Measurements from ENCODE around the gene PRSS36.
A peak's percentile ranks its signal among the peaks of the same experiment; 100 is the strongest.
"Not testable (repeated sequence)": the region's sequence is repeated elsewhere in the genome, so short reads cannot be mapped to it uniquely, and the experiment has no call there.

PRSS36 gene

DNA sequence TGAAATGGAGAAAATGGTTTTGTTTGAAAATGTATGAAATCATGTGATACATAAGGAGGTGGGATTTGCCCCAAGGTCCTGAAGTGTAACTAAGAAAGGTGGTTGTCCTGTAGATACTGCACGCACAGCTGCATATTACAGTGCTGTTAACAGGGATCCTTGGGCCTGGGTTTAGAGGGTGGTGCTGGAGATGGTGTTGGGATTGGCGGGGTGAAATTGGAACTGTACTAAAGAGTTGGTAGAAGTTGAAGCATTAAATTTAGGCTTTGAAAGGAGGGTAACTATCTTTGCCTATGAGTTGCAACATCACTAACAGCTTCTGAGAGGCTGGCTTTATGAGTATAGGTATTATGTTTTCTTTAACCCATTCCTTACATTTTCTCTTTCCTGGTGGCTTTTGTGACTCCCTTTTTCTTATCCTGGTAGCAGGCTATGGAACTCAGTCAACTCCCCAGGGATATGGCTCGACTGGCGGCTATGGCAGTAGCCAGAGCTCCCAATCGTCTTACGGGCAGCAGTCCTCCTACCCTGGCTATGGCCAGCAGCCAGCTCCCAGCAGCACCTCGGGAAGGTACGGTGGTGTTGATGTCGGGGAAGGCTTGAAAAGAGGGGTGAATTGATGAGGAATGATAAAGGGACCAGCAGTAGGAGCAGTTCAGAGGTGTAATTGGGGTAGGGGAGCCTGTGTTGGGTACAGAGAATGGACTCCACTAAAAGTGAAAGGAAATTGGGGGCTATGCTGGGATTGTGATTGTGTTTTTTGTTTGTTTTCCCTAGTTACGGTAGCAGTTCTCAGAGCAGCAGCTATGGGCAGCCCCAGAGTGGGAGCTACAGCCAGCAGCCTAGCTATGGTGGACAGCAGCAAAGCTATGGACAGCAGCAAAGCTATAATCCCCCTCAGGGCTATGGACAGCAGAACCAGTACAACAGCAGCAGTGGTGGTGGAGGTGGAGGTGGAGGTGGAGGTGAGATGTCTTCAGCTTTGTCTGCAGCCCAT, 33.9 kb upstream of the PRSS36 start:
- no peak for DNase-seq

DNA sequence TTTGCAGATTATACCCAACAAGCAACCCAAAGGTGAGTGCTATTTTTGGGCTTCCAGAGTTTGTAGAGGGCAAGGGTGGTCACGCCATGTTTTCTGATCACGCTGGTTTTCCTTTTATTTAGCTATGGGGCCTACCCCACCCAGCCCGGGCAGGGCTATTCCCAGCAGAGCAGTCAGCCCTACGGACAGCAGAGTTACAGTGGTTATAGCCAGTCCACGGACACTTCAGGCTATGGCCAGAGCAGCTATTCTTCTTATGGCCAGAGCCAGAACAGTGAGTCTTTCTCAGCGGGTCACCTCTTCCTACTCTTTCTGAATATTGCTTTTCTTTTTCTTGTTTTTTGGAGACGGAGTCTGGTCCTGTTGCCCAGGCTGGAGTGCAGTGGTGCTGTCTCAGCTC, 32.5 kb upstream of the PRSS36 start:
- DNase-seq: no peak

DNA sequence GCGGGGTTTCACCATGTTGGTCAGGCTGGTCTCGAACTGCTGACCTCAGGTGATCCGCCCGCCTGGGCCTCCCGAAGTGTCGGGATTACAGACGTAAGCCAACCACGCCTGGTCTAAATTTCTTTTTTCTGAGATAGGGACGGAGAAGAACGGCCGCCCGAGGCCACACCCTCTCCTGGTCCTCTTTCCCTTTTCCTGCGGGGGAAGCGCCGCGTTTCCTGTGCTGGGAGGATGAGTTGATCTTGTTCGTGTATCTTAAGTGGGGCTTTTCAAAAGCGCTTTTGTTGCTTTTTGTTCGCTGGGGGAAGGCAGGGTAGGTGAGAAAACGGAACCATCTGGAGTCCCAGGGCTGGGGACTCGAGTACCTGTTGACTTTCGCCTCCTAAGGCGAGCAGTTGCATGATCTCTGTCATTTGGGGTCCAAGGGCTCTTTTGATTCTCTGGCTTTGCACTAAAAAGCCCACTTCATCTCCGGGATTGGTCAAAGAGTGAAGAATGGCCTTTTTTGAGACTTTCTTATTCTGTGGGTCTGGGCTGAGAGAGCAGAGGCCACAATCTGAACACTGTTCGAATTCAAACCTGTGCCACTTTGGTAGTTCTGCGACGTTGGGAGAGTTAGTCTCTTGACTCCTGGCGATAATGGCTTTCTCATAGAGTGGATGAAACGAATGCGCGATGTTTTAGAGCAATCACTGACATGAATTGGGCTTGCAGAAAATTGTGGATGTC, 31.4 kb upstream of the PRSS36 start:
- DNase-seq: no peak

DNA sequence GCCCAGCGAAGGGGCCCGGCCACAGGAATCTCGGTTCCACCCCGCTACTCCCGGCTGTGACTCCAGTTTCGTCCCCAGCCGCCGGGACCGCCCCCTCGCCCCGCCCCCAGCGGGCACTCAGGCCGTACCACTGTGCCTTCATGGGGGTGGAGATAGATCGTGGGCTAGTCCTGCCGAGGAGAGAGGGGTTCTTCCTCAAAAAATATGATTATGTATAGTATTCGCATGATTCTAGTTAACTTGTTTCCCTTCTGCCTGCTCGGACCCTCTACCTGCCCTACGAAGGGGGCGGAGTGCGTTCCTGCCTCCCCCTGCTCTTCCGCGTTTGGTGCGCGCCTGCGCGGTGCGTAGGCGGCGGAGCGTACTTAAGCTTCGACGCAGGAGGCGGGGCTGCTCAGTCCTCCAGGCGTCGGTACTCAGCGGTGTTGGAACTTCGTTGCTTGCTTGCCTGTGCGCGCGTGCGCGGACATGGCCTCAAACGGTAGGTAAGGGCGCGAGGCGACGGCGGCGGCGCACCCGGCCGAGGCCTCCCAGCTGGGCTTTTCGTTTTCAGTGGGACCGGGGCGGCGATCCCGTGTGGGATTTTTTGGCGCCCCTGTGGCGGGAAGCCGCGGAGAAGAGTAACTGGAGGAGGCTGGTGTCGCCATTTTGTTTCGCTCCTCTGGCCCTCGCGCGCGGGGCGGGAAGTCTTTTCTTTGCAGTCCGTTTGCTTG, 30.0 kb upstream of the PRSS36 start, which contains the start of gene FUS:
FUS (plus strand) TSS at position 393 of the 713 bp plus-strand sequence; CDS start at position 469, 76 bp downstream.
- DNase-seq: peak; percentile 71 to 77

DNA sequence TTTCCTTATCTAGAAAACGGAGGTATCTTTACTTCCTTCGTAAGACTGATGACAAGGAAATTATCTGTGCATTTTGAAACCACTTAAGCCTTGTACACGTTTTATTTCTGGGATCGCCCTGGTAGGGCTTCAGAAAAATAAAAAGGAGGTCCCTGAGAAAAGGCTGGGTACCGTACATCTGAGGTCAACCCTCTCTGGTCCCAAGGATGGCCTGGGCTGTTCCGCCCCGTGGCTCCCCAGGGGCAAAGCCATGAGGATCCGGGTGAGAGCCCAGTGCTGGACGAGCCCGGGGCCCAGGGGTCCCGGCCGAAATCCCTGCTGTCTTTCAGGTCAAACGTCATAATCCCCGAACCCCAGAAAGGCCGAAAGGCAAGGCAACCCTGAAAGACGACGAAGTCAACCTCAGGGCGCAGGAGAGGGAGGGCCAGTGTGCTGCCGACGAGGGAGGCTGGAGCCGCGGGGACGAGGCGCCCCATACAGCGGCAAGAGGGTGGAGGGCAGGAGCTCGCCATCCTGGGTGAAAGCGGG, 29.4 kb upstream of the PRSS36 start:
- no peak for DNase-seq

DNA sequence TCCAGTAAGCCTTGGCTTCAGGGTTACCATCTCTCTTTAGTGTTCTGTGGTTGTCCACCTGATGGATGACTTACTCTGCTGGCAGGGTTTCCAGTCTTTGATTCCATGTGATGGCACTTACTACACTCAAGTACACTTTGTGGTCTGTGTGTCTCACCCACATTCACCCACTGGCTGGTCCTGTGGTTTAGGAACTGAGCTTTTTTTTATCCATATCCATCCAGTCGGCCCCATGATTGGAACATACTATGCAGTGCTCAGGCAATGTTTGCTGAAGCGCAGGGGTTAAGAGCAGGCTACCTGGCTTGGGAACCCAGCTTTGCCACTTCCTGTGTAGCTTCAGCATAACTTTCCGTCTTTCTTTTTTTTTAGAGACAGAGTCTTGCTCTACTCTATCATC, 27.3 kb upstream of the PRSS36 start:
- DNase-seq: peak; percentile 6 to 34

DNA sequence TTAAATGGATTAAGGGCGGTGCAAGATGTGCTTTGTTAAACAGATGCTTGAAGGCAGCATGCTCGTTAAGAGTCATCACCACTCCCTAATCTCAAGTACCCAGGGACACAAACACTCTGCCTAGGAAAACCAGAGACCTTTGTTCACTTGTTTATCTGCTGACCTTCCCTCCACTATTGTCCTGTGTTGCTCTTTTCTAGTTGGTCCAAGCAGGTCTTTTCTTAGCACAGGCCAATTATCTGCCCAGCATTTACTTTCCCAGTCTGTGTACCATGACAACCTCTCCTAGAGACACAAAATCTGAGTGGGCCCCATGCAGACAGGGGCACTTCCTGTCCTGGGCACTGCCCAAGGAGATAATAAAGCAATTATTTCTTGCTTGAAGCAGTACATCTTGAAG, 20.2 kb upstream of the PRSS36 start:
- DNase-seq: not testable (repeated sequence)

DNA sequence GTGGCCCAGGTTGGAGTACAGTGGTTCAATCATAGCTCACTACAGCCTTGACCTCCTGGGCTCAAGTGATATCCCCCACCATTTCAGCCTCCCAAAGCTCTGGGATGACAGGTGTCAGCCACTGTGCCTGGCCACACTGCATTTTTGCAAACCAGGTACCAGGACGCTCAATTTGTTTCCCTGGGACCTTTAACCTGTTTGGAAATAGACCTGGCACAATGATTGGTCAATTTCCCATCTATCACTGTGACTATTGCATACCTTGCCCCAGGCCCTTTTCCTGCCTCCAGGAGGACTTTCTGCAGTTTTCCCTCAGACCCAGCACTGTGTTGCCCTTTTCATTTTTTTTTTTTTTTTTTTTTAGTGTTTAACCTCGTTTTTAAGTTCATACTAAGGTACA, 19.0 kb upstream of the PRSS36 start:
- DNase-seq: no peak

DNA sequence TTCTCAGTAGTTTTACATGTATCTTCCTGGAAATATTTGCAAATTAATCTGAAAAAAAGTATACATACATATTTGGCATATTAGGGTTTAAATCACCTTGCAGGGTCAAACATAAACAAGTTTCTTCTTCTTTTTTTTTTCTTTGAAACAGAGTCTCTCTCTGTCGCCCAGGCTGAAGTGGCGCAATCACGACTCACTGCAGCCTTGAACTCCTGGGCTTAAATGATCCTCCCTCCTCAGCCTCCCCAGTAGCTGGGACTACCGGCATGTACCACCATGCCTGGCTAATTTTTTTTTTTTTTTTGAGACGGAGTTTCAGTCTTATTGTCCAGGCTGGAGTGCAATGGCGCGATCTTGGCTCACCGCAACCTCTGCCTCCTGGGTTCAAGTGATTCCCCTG, 17.4 kb upstream of the PRSS36 start:
- no peak for DNase-seq

DNA sequence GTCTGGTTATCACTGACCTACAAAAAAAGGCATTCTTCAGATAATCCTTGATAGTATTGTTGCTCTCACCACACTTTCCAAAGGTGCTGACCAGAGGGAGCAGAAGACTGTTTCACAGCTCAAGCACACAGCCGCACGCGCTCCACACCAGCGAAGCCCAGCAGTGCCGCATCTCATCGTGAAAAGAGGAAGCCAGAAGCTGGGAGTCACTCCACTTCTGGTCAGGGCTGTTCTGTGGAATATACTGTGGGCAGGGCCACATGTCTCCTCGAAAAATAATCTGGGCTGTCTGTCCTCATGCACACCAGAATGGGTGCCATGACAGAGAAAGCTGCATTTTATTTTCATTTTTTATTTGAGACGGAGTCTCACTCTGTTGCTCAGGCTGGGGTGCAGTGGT, 7.3 kb upstream of the PRSS36 start:
- no peak for DNase-seq

DNA sequence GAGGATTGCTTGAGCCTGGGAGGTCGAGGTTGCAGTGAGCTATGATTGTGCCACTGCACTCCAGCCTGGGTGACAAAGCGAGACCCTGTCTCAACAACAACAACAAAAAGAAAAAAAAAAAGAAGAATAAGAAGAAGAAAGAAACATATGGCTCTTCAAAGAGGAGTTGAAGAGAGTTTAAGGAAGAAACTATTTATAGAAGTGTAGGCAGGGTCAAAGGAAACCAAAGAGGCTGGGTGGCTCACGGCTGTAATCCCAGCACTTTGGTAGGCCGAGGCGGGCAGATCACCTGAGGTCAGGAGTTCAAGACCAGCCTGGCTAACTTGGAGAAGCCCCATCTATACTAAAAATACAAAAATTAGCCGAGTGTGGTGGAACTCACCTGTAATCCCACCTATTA, 1.1 kb upstream of the PRSS36 start:
- not testable (repeated sequence) for DNase-seq

DNA sequence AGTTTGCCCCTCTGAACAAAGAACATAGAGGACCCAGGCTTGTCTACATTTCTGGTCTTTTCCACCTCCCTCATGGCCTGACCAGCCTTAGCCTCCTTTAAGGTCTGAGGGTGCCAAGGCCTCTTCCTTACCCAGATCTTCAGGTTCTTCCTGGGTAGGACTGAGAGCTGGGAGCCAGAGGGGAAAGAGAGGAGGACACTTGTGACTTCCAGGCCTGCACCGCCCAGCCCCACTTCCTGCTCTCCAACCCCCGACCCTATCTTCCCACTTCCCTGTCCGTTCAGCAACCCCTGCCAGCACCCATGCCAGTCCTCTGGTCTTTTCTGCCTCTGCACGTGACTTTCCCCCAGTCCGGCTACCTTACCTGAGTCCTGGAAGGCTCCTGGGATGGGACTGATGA, 534 bp downstream of the PRSS36 start:
- DNase-seq: no peak

DNA sequence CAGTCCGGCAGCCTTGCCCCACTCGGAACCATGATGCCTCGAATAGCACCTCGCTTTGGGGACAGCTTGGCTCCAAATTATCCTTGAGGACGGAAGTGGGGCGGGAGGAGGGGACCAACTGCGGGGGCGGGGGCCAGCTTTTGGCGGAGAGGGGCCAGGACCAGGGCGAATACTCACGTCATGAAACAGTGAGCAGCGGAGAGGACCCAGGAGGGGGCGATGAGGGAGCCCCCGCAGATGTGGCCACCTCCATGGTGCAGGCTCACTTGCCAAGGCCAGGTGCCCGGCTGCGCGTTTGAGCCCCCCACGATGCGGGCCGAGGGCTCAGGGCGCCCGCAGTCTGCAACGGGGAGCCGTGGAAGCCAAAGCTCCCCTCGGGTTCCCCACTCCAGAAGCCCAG, 970 bp downstream of the PRSS36 start:
- no peak for DNase-seq

DNA sequence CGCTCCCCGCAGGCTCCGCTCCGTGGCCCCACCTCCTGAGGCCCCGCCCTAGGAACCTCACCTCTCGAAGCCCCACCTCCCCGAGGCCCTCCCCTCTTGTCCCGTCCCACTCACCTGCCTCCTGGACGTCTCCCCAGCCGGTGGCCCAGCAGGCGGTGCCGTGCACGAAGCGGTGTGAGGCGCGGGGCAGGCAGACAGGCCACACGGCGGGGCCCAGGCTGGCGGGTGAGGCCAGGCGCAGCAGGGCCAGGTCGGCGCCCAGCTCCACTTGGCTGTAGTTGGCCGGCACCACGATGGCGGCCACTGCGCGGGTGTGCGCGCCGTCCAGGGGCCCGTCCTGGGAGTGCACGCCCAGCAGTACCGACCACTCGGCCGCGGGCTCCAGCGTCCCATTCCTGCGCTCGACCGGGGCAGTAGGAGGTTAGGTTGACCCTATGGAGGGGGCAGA, 1.6 kb downstream of the PRSS36 start:
- DNase-seq: no peak

DNA sequence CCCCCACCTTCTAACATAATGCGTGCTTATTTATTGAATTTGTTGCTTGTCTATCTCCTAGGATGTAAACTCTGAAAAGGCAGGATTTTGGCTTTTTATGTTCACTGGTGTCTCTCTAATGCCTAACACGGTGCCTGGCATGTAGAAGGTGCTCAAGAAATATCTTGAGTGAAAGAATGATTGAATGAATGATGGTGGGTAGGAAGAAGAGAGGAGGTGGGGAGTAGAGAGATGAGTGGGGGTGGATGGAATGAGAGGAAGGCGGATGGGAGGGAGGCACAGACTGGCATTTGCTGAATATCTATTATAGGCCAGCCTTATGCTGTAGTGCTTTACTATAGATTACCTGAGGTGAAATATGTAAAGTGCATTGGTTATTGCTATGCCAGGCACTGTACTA, 2.3 kb downstream of the PRSS36 start:
- DNase-seq: no peak

DNA sequence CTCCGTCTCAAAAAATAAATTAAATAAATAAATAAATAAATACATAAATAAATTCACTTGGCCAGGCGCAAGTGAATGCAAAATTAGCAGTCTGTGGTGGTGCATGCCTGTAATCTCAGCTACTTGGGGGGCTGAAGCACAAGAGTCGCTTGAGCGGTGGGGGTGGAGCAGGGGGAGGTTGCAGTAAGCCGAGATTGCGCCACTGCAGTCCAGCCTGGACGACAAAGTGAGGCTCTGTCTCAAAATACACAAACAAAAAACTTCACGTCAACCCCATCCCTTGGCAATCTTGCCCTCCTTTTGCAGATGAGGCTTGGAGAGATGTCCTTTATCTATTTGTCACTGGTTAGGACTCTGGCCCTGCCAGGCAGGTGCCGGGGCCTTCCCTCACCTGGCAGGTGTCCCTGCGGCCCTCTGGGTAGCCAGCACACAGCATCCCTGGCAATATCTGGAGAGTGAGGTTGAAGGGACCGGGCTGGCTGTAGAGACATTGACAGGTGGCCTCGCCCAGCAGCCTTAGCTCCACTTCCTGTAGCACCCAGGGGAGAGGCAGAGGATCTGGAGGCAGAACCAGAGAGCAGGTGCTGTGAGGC, 4.4 kb downstream of the PRSS36 start:
- no peak for DNase-seq

DNA sequence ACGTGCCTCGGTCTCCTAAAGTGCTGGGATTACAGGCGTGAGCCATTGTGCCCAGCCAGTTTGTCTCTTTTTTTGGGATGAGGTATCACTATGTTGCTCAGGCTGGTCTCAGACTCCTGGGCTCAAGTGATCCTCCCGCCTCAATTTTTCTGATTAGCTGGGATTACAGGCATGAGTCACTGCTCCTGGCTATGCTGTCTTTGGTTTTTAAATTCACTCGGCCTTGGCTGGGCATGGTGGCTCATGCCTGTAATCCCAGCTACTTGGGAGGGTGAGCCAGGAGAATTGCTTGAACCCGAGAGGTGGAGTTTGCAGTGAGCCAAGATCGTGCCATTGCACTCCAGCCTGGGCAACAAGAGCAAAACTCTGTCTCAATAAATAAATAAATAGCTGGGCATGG, 5.4 kb downstream of the PRSS36 start:
- not testable (repeated sequence) for DNase-seq

DNA sequence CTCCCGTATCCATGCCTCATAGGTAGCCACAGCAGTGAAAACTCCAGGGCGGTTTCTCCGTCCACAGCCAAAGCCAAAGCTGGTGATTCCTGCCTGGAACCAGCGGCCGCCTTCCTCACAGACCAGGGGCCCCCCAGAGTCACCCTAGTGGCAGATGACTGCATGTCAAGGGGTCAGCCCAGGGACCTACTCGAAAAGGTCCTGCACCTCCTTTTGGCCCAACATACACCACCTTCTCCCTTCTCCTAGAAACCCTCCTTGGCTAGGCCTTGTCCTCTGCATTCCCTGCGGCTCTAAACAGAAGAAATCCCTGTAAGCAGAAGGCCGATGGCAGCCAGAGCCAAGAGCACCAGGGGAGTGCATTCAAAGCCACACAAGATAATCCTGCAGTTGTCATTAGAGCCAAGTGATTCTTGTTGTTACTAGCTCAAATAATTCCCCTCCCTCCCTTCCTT, 6.1 kb downstream of the PRSS36 start:
- DNase-seq: no peak

DNA sequence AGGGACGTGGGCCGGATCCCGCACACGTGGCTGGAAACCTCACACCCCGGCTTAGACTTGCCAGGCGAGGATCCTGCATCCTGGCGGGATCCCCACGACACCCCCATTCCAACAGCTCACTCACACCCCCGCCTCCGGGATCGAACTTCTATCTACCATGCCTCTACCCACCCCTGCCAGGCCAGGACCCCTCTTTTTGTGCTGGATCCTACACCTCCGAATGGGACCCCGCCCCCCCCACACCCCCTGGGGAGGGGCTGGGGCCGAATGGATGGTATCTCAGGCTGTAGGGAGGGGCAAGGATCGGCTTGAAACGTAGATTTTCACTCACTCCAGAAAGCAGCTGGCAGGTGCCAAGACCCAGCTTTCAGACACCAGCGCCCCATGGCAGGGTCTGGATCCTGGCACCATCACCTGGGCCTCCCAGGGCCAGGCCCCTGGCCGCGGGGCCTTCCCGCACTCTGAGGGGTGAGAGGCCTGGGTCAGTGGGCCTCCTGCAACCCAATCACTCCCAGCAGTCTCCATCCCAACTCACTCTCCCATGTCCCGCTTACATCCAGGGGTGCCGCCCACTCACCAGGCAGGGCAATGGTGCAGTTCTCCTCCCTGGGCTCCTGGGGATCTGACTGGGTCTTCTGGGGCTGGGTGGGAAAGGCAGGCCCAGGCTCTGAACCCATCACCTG, 6.7 kb downstream of the PRSS36 start:
- DNase-seq: no peak

DNA sequence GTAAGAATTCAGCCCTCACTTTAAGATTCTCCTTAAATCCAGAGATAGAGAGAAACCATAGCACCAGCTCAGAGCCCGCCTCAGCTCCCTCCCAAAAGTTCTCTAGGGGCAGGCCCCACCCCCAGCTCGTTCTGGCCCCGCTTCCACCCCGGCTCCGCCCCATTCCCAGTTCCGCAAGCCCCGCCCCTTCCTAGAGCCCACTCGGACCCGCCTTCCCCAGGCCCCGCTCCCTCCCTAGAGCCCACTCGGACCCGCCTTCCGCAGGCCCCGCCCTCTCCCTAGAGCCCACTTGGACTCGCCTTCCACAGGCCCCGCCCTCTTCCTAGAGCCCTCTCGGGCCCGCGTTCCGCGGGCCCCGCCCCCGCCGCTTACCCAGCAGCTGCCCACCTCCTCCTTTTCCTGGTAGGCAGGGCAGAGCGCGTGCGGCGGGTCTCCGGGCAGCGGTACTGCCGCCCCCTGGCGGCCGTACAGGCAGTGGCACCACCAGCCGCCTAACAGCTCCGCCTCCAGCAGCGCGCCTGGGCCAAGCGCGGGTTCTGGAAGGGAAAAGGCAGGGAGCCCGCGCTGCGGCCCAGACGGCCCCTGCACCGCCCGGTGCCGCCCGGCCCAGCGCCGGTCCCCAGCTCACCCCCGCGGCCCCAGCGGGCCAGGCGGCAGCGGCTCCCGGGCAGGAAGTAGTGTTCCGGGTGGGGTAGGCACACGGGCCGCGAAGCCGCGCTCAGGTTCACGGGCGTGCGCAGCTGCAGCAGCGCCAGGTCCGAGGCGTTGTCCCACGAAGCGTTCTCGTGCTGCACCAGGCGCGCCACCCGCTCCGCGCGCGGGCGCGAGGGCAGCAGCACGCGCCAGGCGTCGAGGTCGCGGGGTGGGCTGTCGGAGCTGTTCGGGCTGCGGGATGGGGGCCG, 7.5 kb downstream of the PRSS36 start:
- peak; percentile 81 to 87 for DNase-seq

Data from NCI-H187 (cell line).